Naive thymus-derived CD8-positive, alpha-beta T cell (primary cell): ENCODE results near the gene RTN1. TPM values are rescaled to one million over a fixed set of nuclear protein-coding genes. Genes with fewer than 3 reads are reported as not detected.

Experiments used
- ATAC-seq, 2 donors: fragments of 150-1000 bp; cut with Tn5 transposase in 1 of 2; sonication (Bioruptor Pico), chemical (Tn5 transposase) in 1 of 2; 1 replicate in 1 of 2; 2 replicates in 1 of 2; pipeline ENCODE4 v1.10.0; 2021; ENCODE audit warnings: mild to moderate bottlenecking in 2 of 2, moderate library complexity in 2 of 2
- POLR2A ChIA-PET: fragments of 350-600 bp; sonication (Branson Sonifier 250); formaldehyde crosslinking; loops from one replicate; lab custom pipeline; 2021; ENCODE audit warnings: antibody characterized with exemption; lab: Charles Lee
- DNase-seq, 10 donors: peaks; one replicate each; pipeline versions ENCODE4 v3.0.0 to v3.0.0-alpha.2; 2020 to 2022
- H3K27ac Mint-ChIP-seq, 10 donors: one replicate each; pipeline ENCODE4 v1.8.0; 2020 to 2022; ENCODE audit warnings: mild to moderate bottlenecking in 10 of 10, mixed read lengths in 10 of 10, moderate library complexity in 4 of 10, inconsistent platforms in 1 of 10
- H3K27me3 Mint-ChIP-seq, 5 donors: one replicate each; pipeline ENCODE4 v1.8.0; 2021 to 2022; ENCODE audit warnings: mixed read lengths in 5 of 5
- H3K36me3 Mint-ChIP-seq, 3 donors: one replicate each; pipeline ENCODE4 v1.8.0; 2020 to 2022; ENCODE audit warnings: mixed read lengths in 3 of 3, mild to moderate bottlenecking in 2 of 3, inconsistent platforms in 1 of 3
- H3K4me1 Mint-ChIP-seq, 4 donors: one replicate each; pipeline ENCODE4 v1.8.0; 2021 to 2022; ENCODE audit warnings: mixed read lengths in 4 of 4
- H3K4me3 Mint-ChIP-seq, 10 donors: one replicate each; pipeline ENCODE4 v1.8.0; 2020 to 2022; ENCODE audit warnings: mild to moderate bottlenecking in 10 of 10, mixed read lengths in 10 of 10, moderate library complexity in 6 of 10, inconsistent platforms in 1 of 10
- H3K9me3 Mint-ChIP-seq, 9 donors: one replicate each; pipeline ENCODE4 v1.8.0; 2020 to 2022; ENCODE audit warnings: mixed read lengths in 9 of 9, mild to moderate bottlenecking in 3 of 9, inconsistent platforms in 1 of 9, moderate library complexity in 1 of 9
- polyA plus RNA-seq, 3 donors: library from polyadenylated mRNA; unstranded; fragments of 300-500 nt; fragmentation: Illumina TruSeq; gene quantifications; one replicate each; pipeline ENCODE4 v1.2.3, GENCODE V29; 2021
- total RNA-seq, 8 experiments: library from RNA in 2 of 8; stranded (reverse) in 2 of 8; gene quantifications; one replicate each; pipeline ENCODE4 v1.2.3 and lab custom pipeline; 2021 to 2026

Gene RTN1
- total and polyA plus RNA-seq, 5 experiments from 2014 or later = 0.10 TPM; not detected in 4

GRCh38 chr14:59707778-59708561 lies 162.6 kb downstream of the RTN1 start:
- POLR2A ChIA-PET = no interaction called here
- H3K27me3 Mint-ChIP-seq = peaks cover 4 to 15% (median 7%) of the 10 kb centered on the region in 5 donors
- no peaks in the 10 kb centered on the region for H3K9me3 Mint-ChIP-seq
- H3K36me3 Mint-ChIP-seq = no peaks in the 10 kb centered on the region
- H3K4me1 Mint-ChIP-seq = no peaks in the 10 kb centered on the region
- no peak overlapping the region for H3K27ac Mint-ChIP-seq
- ATAC-seq = no peak
- H3K4me3 Mint-ChIP-seq = no peak overlapping the region
- DNase-seq = no peak

- H3K27ac Mint-ChIP-seq = no peak overlapping the region
- no peak for ATAC-seq
- POLR2A ChIA-PET = no interaction called here
- H3K27me3 Mint-ChIP-seq = peaks cover 0 to 15% (median 6%) of the 10 kb centered on the region in 5 donors
- H3K4me1 Mint-ChIP-seq = no peaks in the 10 kb centered on the region
- DNase-seq = no peak
- no peak overlapping the region for H3K4me3 Mint-ChIP-seq
- no peaks in the 10 kb centered on the region for H3K36me3 Mint-ChIP-seq
- H3K9me3 Mint-ChIP-seq = peaks cover 0 to 9% (median 3%) of the 10 kb centered on the region in 9 donors
Observed at GRCh38 chr14:59705866-59706265, 164.7 kb downstream of the RTN1 start.

- Mint-ChIP-seq H3K9me3 (peaks cover 0 to 9% (median 3%) of the 10 kb centered on the region in 9 donors), H3K4me1 (no peaks in the 10 kb centered on the region), H3K27ac (no peak overlapping the region), H3K36me3 (no peaks in the 10 kb centered on the region), H3K27me3 (peaks cover 0 to 15% (median 6%) of the 10 kb centered on the region in 5 donors), H3K4me3 (no peak overlapping the region)
- DNase-seq (no peak), ATAC-seq (no peak)
- POLR2A ChIA-PET = no interaction called here
Observed at GRCh38 chr14:59705245-59705644, 165.3 kb downstream of the RTN1 start.

GRCh38 chr14:59704054-59704645 lies 166.4 kb downstream of the RTN1 start:
- Mint-ChIP-seq H3K9me3 (peaks cover 0 to 11% (median 3%) of the 10 kb centered on the region in 9 donors), H3K36me3 (no peaks in the 10 kb centered on the region), H3K4me1 (no peaks in the 10 kb centered on the region), H3K4me3 (no peak overlapping the region), H3K27ac (no peak overlapping the region), H3K27me3 (peaks cover 0 to 15% (median 6%) of the 10 kb centered on the region in 5 donors)
- ATAC-seq (no peak), DNase-seq (no peak)
- POLR2A ChIA-PET = no interaction called here

- peaks cover 2 to 13% (median 5%) of the 10 kb centered on the region in 5 donors for H3K27me3 Mint-ChIP-seq
- ATAC-seq (no peak), DNase-seq (no peak)
Observed at GRCh38 chr14:59699442-59699841, 171.1 kb downstream of the RTN1 start.

GRCh38 chr14:59698793-59699192 lies 171.8 kb downstream of the RTN1 start:
- Mint-ChIP-seq H3K4me3 (no peak overlapping the region), H3K36me3 (no peaks in the 10 kb centered on the region), H3K27ac (no peak overlapping the region), H3K4me1 (no peaks in the 10 kb centered on the region), H3K9me3 (peaks cover 0 to 11% (median 3%) of the 10 kb centered on the region in 9 donors), H3K27me3 (peaks cover 3 to 13% (median 5%) of the 10 kb centered on the region in 5 donors)
- ATAC-seq (no peak), DNase-seq (no peak)
- POLR2A ChIA-PET = no interaction called here

More at GRCh38 chr14:59699442-59699841, 171.1 kb downstream of the RTN1 start:
- Mint-ChIP-seq H3K4me1 (no peaks in the 10 kb centered on the region), H3K9me3 (peaks cover 0 to 11% (median 3%) of the 10 kb centered on the region in 9 donors), H3K27ac (no peak overlapping the region), H3K36me3 (no peaks in the 10 kb centered on the region), H3K4me3 (no peak overlapping the region)
- POLR2A ChIA-PET = no interaction called here

- POLR2A ChIA-PET = no interaction called here
- DNase-seq = no peak
- Mint-ChIP-seq H3K9me3 (peaks cover 0 to 5% (median 2%) of the 10 kb centered on the region in 9 donors), H3K27ac (no peak overlapping the region), H3K4me3 (no peak overlapping the region), H3K4me1 (no peaks in the 10 kb centered on the region), H3K27me3 (peaks cover 2 to 35% (median 6%) of the 10 kb centered on the region in 5 donors), H3K36me3 (no peaks in the 10 kb centered on the region)
- no peak for ATAC-seq
Observed at GRCh38 chr14:59695198-59695597, 175.4 kb downstream of the RTN1 start.

GRCh38 chr14:59691266-59691665 lies 179.3 kb downstream of the RTN1 start:
- POLR2A ChIA-PET = no interaction called here
- DNase-seq (no peak), ATAC-seq (no peak)
- Mint-ChIP-seq H3K4me1 (no peaks in the 10 kb centered on the region), H3K9me3 (peaks cover 0 to 5% (median 0%) of the 10 kb centered on the region in 9 donors), H3K27me3 (peaks cover 11 to 55% (median 16%) of the 10 kb centered on the region in 5 donors), H3K36me3 (no peaks in the 10 kb centered on the region), H3K27ac (no peak overlapping the region), H3K4me3 (no peak overlapping the region)

- Mint-ChIP-seq H3K4me3 (no peak overlapping the region), H3K36me3 (no peaks in the 10 kb centered on the region), H3K9me3 (peaks cover 0 to 5% (median 0%) of the 10 kb centered on the region in 9 donors), H3K4me1 (no peaks in the 10 kb centered on the region), H3K27me3 (peaks cover 11 to 64% (median 18%) of the 10 kb centered on the region in 5 donors), H3K27ac (no peak overlapping the region)
- POLR2A ChIA-PET = no interaction called here
- DNase-seq = no peak
- ATAC-seq = no peak
Observed at GRCh38 chr14:59690426-59690825, 180.2 kb downstream of the RTN1 start.

- peaks cover 10 to 75% (median 21%) of the 10 kb centered on the region in 5 donors for H3K27me3 Mint-ChIP-seq
- POLR2A ChIA-PET = no interaction called here
- peaks cover 0 to 5% (median 0%) of the 10 kb centered on the region in 9 donors for H3K9me3 Mint-ChIP-seq
- H3K4me3 Mint-ChIP-seq = no peak overlapping the region
- H3K27ac Mint-ChIP-seq = no peak overlapping the region
- H3K36me3 Mint-ChIP-seq = no peaks in the 10 kb centered on the region
- no peaks in the 10 kb centered on the region for H3K4me1 Mint-ChIP-seq
- no peak for DNase-seq
- no peak for ATAC-seq
Observed at GRCh38 chr14:59688224-59689170, 182.1 kb downstream of the RTN1 start.

- no peaks in the 10 kb centered on the region for H3K36me3 Mint-ChIP-seq
- peaks cover 0 to 5% (median 0%) of the 10 kb centered on the region in 9 donors for H3K9me3 Mint-ChIP-seq
- peaks cover 11 to 76% (median 21%) of the 10 kb centered on the region in 5 donors for H3K27me3 Mint-ChIP-seq
- no peak for ATAC-seq
- no peak overlapping the region for H3K4me3 Mint-ChIP-seq
- no peak overlapping the region for H3K27ac Mint-ChIP-seq
- DNase-seq = no peak
- H3K4me1 Mint-ChIP-seq = no peaks in the 10 kb centered on the region
- POLR2A ChIA-PET = no interaction called here
Observed at GRCh38 chr14:59687663-59688062, 182.9 kb downstream of the RTN1 start.

GRCh38 chr14:59679872-59680271 lies 190.7 kb downstream of the RTN1 start:
- DNase-seq (no peak), ATAC-seq (no peak)
- POLR2A ChIA-PET = no interaction called here
- peaks cover 0 to 2% (median 0%) of the 10 kb centered on the region in 9 donors for H3K9me3 Mint-ChIP-seq
- H3K27me3 Mint-ChIP-seq = peaks cover 13 to 37% (median 21%) of the 10 kb centered on the region in 5 donors
- H3K36me3 Mint-ChIP-seq = no peaks in the 10 kb centered on the region
- H3K4me1 Mint-ChIP-seq = no peaks in the 10 kb centered on the region
- H3K27ac Mint-ChIP-seq = no peak overlapping the region
- no peak overlapping the region for H3K4me3 Mint-ChIP-seq
